Large intestine (tissue), 3 donors: ENCODE results near the gene AIFM2. TPM values are rescaled to one million over a fixed set of nuclear protein-coding genes. Genes with fewer than 3 reads are reported as not detected.
A peak's percentile ranks its signal among the peaks of the same experiment; 100 is the strongest.
"Not testable (repeated sequence)": the region's sequence is repeated elsewhere in the genome, so short reads cannot be mapped to it uniquely, and the experiment has no call there.

Source experiments
- DNase-seq, 2 donors: peaks; one replicate each; pipeline versions ENCODE4 v3.0.0 to v3.0.0-alpha.2; 2013
- H3K27ac ChIP-seq: one replicate; pipeline ENCODE4 v1.5.1; 2013; ENCODE audit warnings: low read length
- H3K27me3 ChIP-seq: 2 replicates; pipeline ENCODE4 v1.6.1; 2013; ENCODE audit warnings: low read length; ENCODE audit not compliant: control insufficient read depth, insufficient read depth
- H3K36me3 ChIP-seq: 2 replicates; pipeline ENCODE4 v1.6.1; 2013; ENCODE audit warnings: low read length; ENCODE audit not compliant: control insufficient read depth, insufficient read depth
- H3K4me1 ChIP-seq: one replicate; pipeline ENCODE4 v1.6.1; 2013; ENCODE audit warnings: low read length; ENCODE audit not compliant: control insufficient read depth, insufficient read depth
- H3K4me3 ChIP-seq: one replicate; pipeline ENCODE4 v1.5.1; 2013; ENCODE audit warnings: low read length
- H3K9me3 ChIP-seq: one replicate; pipeline ENCODE4 v1.6.1; 2013; ENCODE audit warnings: mild to moderate bottlenecking, low read depth, low read length, moderate library complexity; ENCODE audit not compliant: control insufficient read depth
- WGBS: methylation state at CpG from one replicate; pipeline ENCODE4 v1.1.5; 2013; ENCODE audit warnings: low lambda C conversion rate; ENCODE audit not compliant: insufficient coverage; 5-methylcytosine and 5-hydroxymethylcytosine counted together
- polyA plus RNA-seq: library from polyadenylated mRNA; unstranded; fragments of 120-200 nt; gene quantifications from one replicate; pipeline ENCODE4 v1.2.1, GENCODE V29; 2013

AIFM2 gene
- polyA plus RNA-seq, 1 donor: 4.5 TPM

- WGBS: no CpG with 5 or more reads among the region's 22 CpGs
- Histone ChIP-seq H3K36me3 (peaks cover 42% of the 10 kb centered on the region), H3K9me3 (no peaks in the 10 kb centered on the region)
These were observed 21.1 kb downstream of the AIFM2 start for GRCh38 chr10:70111496-70111895.

GRCh38 chr10:70109064-70109729, 23.4 kb downstream of the AIFM2 start:
- Histone ChIP-seq H3K9me3 (no peaks in the 10 kb centered on the region), H3K4me1 (no peaks in the 10 kb centered on the region), H3K4me3 (no peak overlapping the region), H3K27me3 (no peaks in the 10 kb centered on the region), H3K36me3 (peaks cover 44% of the 10 kb centered on the region), H3K27ac (no peak overlapping the region)
- peak; percentile 22 to 58 for DNase-seq
- no CpG with 5 or more reads among the region's 18 CpGs for WGBS

More at GRCh38 chr10:70111496-70111895, 21.1 kb downstream of the AIFM2 start:
- DNase-seq: no peak
- no peaks in the 10 kb centered on the region for H3K27me3 ChIP-seq
- H3K4me1 ChIP-seq: no peaks in the 10 kb centered on the region
- no peak overlapping the region for H3K27ac ChIP-seq
- H3K4me3 ChIP-seq: no peak overlapping the region

- H3K36me3 ChIP-seq: peaks cover 44% of the 10 kb centered on the region
- no peaks in the 10 kb centered on the region for H3K9me3 ChIP-seq
- no peak overlapping the region for H3K27ac ChIP-seq
- no CpG with 5 or more reads among the region's 22 CpGs for WGBS
- H3K4me1 ChIP-seq: no peaks in the 10 kb centered on the region
- H3K27me3 ChIP-seq: no peaks in the 10 kb centered on the region
- no peak overlapping the region for H3K4me3 ChIP-seq
- DNase-seq: no peak
These were observed 25.4 kb downstream of the AIFM2 start for GRCh38 chr10:70106958-70107791.

GRCh38 chr10:70101668-70102067, 31.0 kb downstream of the AIFM2 start:
- no peaks in the 10 kb centered on the region for H3K27me3 ChIP-seq
- WGBS: 73% methylated on average over 3 of the region's 3 CpGs

GRCh38 chr10:70101068-70101562, 31.5 kb downstream of the AIFM2 start:
- H3K36me3 ChIP-seq: peaks cover 63% of the 10 kb centered on the region
- H3K27me3 ChIP-seq, H3K9me3 ChIP-seq, H3K4me1 ChIP-seq, H3K4me3 ChIP-seq, H3K27ac ChIP-seq, DNase-seq: not testable (repeated sequence)
- 60% methylated on average over 1 of the region's 11 CpGs for WGBS

More at GRCh38 chr10:70101668-70102067, 31.0 kb downstream of the AIFM2 start:
- Histone ChIP-seq H3K4me3 (no peak overlapping the region), H3K4me1 (peaks cover 5% of the 10 kb centered on the region), H3K36me3 (peaks cover 63% of the 10 kb centered on the region), H3K9me3 (no peaks in the 10 kb centered on the region), H3K27ac (no peak overlapping the region)
- DNase-seq: no peak

GRCh38 chr10:70098271-70098670, 34.4 kb downstream of the AIFM2 start:
- no CpG with 5 or more reads among the region's 3 CpGs for WGBS
- H3K36me3 ChIP-seq: peaks cover 78% of the 10 kb centered on the region
- no peak overlapping the region for H3K4me3 ChIP-seq
- no peaks in the 10 kb centered on the region for H3K9me3 ChIP-seq
- no peak for DNase-seq
- H3K27me3 ChIP-seq: no peaks in the 10 kb centered on the region
- no peak overlapping the region for H3K27ac ChIP-seq
- H3K4me1 ChIP-seq: peaks cover 8% of the 10 kb centered on the region

- peaks cover 16% of the 10 kb centered on the region for H3K4me1 ChIP-seq
- H3K4me3 ChIP-seq: no peak overlapping the region
- H3K27ac ChIP-seq: no peak overlapping the region
- no peaks in the 10 kb centered on the region for H3K27me3 ChIP-seq
- no peak for DNase-seq
- no peaks in the 10 kb centered on the region for H3K9me3 ChIP-seq
- peaks cover 72% of the 10 kb centered on the region for H3K36me3 ChIP-seq
These were observed 35.2 kb downstream of the AIFM2 start for GRCh38 chr10:70097459-70097858.

GRCh38 chr10:70096705-70097420, 35.8 kb downstream of the AIFM2 start:
- peaks cover 67% of the 10 kb centered on the region for H3K36me3 ChIP-seq
- H3K9me3 ChIP-seq: no peaks in the 10 kb centered on the region
- H3K4me3 ChIP-seq: no peak overlapping the region
- no peaks in the 10 kb centered on the region for H3K27me3 ChIP-seq
- H3K4me1 ChIP-seq: peaks cover 22% of the 10 kb centered on the region
- DNase-seq: peak in 1 of 2 donors; percentile 34
- peak overlapping the region; percentile 28 for H3K27ac ChIP-seq
- WGBS: no CpG with 5 or more reads among the region's 5 CpGs

- 83% methylated on average over 2 of the region's 6 CpGs for WGBS
- H3K27ac ChIP-seq: no peak overlapping the region
- no peak for DNase-seq
- no peaks in the 10 kb centered on the region for H3K9me3 ChIP-seq
- H3K27me3 ChIP-seq: no peaks in the 10 kb centered on the region
- H3K4me1 ChIP-seq: peaks cover 29% of the 10 kb centered on the region
- H3K4me3 ChIP-seq: no peak overlapping the region
- peaks cover 60% of the 10 kb centered on the region for H3K36me3 ChIP-seq
These were observed 36.5 kb downstream of the AIFM2 start for GRCh38 chr10:70096016-70096704.

GRCh38 chr10:70094250-70094649, 38.4 kb downstream of the AIFM2 start:
- DNase-seq: no peak
- Histone ChIP-seq H3K36me3 (peaks cover 46% of the 10 kb centered on the region), H3K27me3 (no peaks in the 10 kb centered on the region), H3K4me3 (no peak overlapping the region), H3K4me1 (peaks cover 36% of the 10 kb centered on the region), H3K9me3 (no peaks in the 10 kb centered on the region), H3K27ac (no peak overlapping the region)
- whole genome bisulfite sequencing: no CpG with 5 or more reads among the region's 2 CpGs
